K562 (cell line): ENCODE measurements around the gene KCNMB4. TPM values are rescaled to one million over a fixed set of nuclear protein-coding genes. Genes with fewer than 3 reads are reported as not detected.

Source experiments
- ATAC-seq: fragments of 200-7000 bp; cut with Tn5 transposase; 3 replicates; pipeline ENCODE4 v1.9.1; 2020; ENCODE audit warnings: moderate library complexity
- BruUV-seq: library from RNA; stranded (reverse); fragments of 400-500 nt; replicated peaks from 2 replicates; lab custom pipeline; 2021; lab: Mats Ljungman, UMichigan
- CTCF ChIA-PET: fragments of 300-600 bp; formaldehyde crosslinking; extraction: SDS; loops from one replicate; lab custom pipeline; 2021; ENCODE audit warnings: low intra/inter-chr PET ratio; lab: Yijun Ruan, JAX
- POLR2A ChIA-PET: fragments of 300-600, 350-650 bp; sonication (Branson Sonifier 250); formaldehyde crosslinking; extraction: SDS; loops from one replicate; lab custom pipeline; 2021; ENCODE audit warnings: antibody characterized with exemption, inconsistent platforms; lab: Yijun Ruan, JAX
- DNase-seq, 4 experiments: peaks; one replicate each; pipeline versions ENCODE4 v3.0.0 to v3.0.0-alpha.2; 2011 to 2018; ENCODE audit warnings: low spot score in 3 of 4, mixed read lengths in 3 of 4; ENCODE audit errors: extremely low read depth in 1 of 4
- FAIRE-seq: peaks from 2 replicates; lab custom pipeline; 2011; peaks lifted over from hg19 to GRCh38; lab: Jason Lieb, UNC
- H2AFZ ChIP-seq: 2 replicates; pipeline ENCODE4 v1.6.0; 2011; ENCODE audit warnings: low read depth, low read length, control low read depth, inconsistent platforms
- H3K27ac ChIP-seq: fragments of 200-600 bp; 3 replicates; pipeline ENCODE4 v1.8.0; 2011; ENCODE audit warnings: low read depth, mild to moderate bottlenecking, control low read depth, inconsistent platforms, low read length, moderate library complexity, mixed read lengths; ENCODE audit errors: extremely low read depth
- H3K27me3 ChIP-seq, 2 experiments: fragments of 300-600 bp in 1 of 2; 2 replicates in 1 of 2; 3 replicates in 1 of 2; pipeline versions ENCODE4 v1.6.0 to v1.8.0; 2011; ENCODE audit warnings: inconsistent platforms in 2 of 2, low read length in 2 of 2, mild to moderate bottlenecking in 1 of 2, mixed read lengths in 1 of 2, moderate library complexity in 1 of 2; ENCODE audit not compliant: control insufficient read depth in 2 of 2, insufficient read depth in 2 of 2
- H3K36me3 ChIP-seq: fragments of 300-600 bp; 3 replicates; pipeline ENCODE4 v1.8.0; 2011; ENCODE audit warnings: mild to moderate bottlenecking, low read length, inconsistent platforms; ENCODE audit not compliant: control insufficient read depth, insufficient read depth
- H3K4me1 ChIP-seq, 2 experiments: fragments of 200-600 bp in 1 of 2; replicated peaks in 1 of 2; 2 replicates in 1 of 2; 3 replicates in 1 of 2; pipeline versions ENCODE4 v1.5.1 to v1.8.0; 2011; ENCODE audit warnings: inconsistent platforms in 2 of 2, low read length in 2 of 2, mild to moderate bottlenecking in 1 of 2, mixed read lengths in 1 of 2, moderate library complexity in 1 of 2; ENCODE audit not compliant: control insufficient read depth in 2 of 2, insufficient read depth in 2 of 2
- H3K4me2 ChIP-seq: 2 replicates; pipeline ENCODE4 v1.6.1; 2011; ENCODE audit warnings: low read length, control low read depth, inconsistent platforms, mixed read lengths; ENCODE audit not compliant: insufficient read depth
- H3K4me3 ChIP-seq: fragments of 200-600 bp; sonication (generic), shearing (Covaris generic); 2 replicates; pipeline ENCODE4 v1.5.1; 2016; ENCODE audit warnings: control low read depth, inconsistent platforms
- H3K79me2 ChIP-seq: fragments of 200-600 bp; 3 replicates; pipeline ENCODE4 v1.8.0; 2011; ENCODE audit warnings: low read length, inconsistent platforms; ENCODE audit not compliant: control insufficient read depth, insufficient read depth
- H3K9ac ChIP-seq, 2 experiments: 2 replicates each; pipeline versions ENCODE4 v1.6.0 to v1.6.1; 2011; ENCODE audit warnings: low read depth in 2 of 2, low read length in 2 of 2, control low read depth in 1 of 2, inconsistent platforms in 1 of 2, mild to moderate bottlenecking in 1 of 2, mixed read lengths in 1 of 2; ENCODE audit not compliant: insufficient read depth in 1 of 2
- H3K9me1 ChIP-seq: one replicate; pipeline ENCODE4 v1.6.0; 2011; ENCODE audit warnings: inconsistent platforms, mild to moderate bottlenecking, low read length, moderate library complexity; ENCODE audit not compliant: control insufficient read depth, insufficient read depth
- H3K9me3 ChIP-seq: replicated peaks from 2 replicates; pipeline ENCODE4 v1.5.1; 2011; ENCODE audit warnings: low read depth, low read length, inconsistent platforms; ENCODE audit not compliant: control insufficient read depth, insufficient read depth
- H4K20me1 ChIP-seq: replicated peaks from 2 replicates; pipeline ENCODE4 v1.6.1; 2011; ENCODE audit warnings: low read length, inconsistent platforms, mixed read lengths; ENCODE audit not compliant: control insufficient read depth, insufficient read depth
- CHAMP1 ChIP-seq: fragments of 450-650 bp; IDR thresholded peaks from 2 replicates; pipeline ENCODE4 v1.6.1; 2016; ENCODE audit warnings: mild to moderate bottlenecking
- DLX4 ChIP-seq: fragments of 250-450 bp; sonication (Bioruptor Pico); IDR thresholded peaks from 2 replicates; pipeline ENCODE4 v1.6.1; 2021; ENCODE audit warnings: mild to moderate bottlenecking
- ETV6 ChIP-seq, 3 experiments: fragments of 150-350 bp in 1 of 3; sonication (generic) in 1 of 3; formaldehyde crosslinking in 1 of 3; IDR thresholded peaks; 2 replicates each; pipeline versions ENCODE4 v1.6.1 to v1.8.0; 2014 to 2022; ENCODE audit warnings: borderline replicate concordance in 2 of 3, low read depth in 2 of 3, antibody characterized with exemption in 1 of 3, low read length in 1 of 3, mild to moderate bottlenecking in 1 of 3, missing genetic modification reagents in 1 of 3
- HNRNPL ChIP-seq: fragments of 200-400 bp; formaldehyde crosslinking; IDR thresholded peaks from 2 replicates; pipeline ENCODE4 v1.6.1; 2017; ENCODE audit warnings: low read depth, mild to moderate bottlenecking, low read length
- MCM7 ChIP-seq, 2 experiments: fragments of 450-650 bp; IDR thresholded peaks; 2 replicates each; pipeline ENCODE4 v1.6.1; 2016 to 2018
- PTBP1 ChIP-seq: fragments of 200-400 bp; formaldehyde crosslinking; IDR thresholded peaks from 2 replicates; pipeline ENCODE4 v1.6.1; 2017; ENCODE audit warnings: low read depth, low read length
- STAT5B ChIP-seq: fragments of 250-450 bp; sonication (Bioruptor Pico); IDR thresholded peaks from 2 replicates; pipeline ENCODE4 v1.8.0; 2021; ENCODE audit warnings: mild to moderate bottlenecking, inconsistent platforms
- TAF9B ChIP-seq: fragments of 450-650 bp; IDR thresholded peaks from 2 replicates; pipeline ENCODE4 v1.6.1; 2018; ENCODE audit warnings: mild to moderate bottlenecking; ENCODE audit not compliant: partially characterized antibody
- TGIF2 ChIP-seq: sonication (generic); formaldehyde crosslinking; IDR thresholded peaks from 2 replicates; pipeline ENCODE4 v1.8.1; 2022; ENCODE audit warnings: mild to moderate bottlenecking, missing genetic modification reagents, moderate library complexity
- YBX1 ChIP-seq: fragments of 450-650 bp; IDR thresholded peaks from 2 replicates; pipeline ENCODE4 v1.7.1; 2016; ENCODE audit warnings: mild to moderate bottlenecking
- ZNF592 ChIP-seq: fragments of 450-650 bp; IDR thresholded peaks from 2 replicates; pipeline ENCODE4 v1.6.1; 2017; ENCODE audit warnings: antibody characterized with exemption, mild to moderate bottlenecking
- WGBS: fragments of 100-300 bp; shearing (Covaris generic); methylation state at CpG from one replicate; pipeline ENCODE4 v1.1.6; 2016; ENCODE audit warnings: low coverage, mixed read lengths; ENCODE audit not compliant: insufficient coverage; ENCODE audit errors: missing lambda C conversion rate; 5-methylcytosine and 5-hydroxymethylcytosine counted together
- in situ Hi-C: fragments of 300-500 bp; cut with MboI; formaldehyde crosslinking; loops from 4 replicates; pipeline ENCODE4 v1.15.0; 2018; ENCODE audit warnings: inconsistent platforms, mixed read lengths
- intact Hi-C: fragments of 100-400 bp; cut with micrococcal nuclease; formaldehyde crosslinking; loops from 2 replicates; pipeline ENCODE4 v1.14.2; 2022
- polyA plus RNA-seq, 8 experiments: library from polyadenylated mRNA; depleted of rRNA in 4 of 8; stranded (reverse) in 5 of 8; unstranded in 3 of 8; fragments of >200 nt; fragmentation: Nextera tagmentation in 2 of 8; fragmentation: Illumina TruSeq in 1 of 8; extraction: Ambion mirVana in 2 of 8; extraction: Trizol in 1 of 8; gene quantifications; 2 replicates each; pipeline versions ENCODE4 v1.2.1 to v1.2.3, GENCODE V29; 2011 to 2014; ENCODE audit warnings: inconsistent platforms in 1 of 8, missing spikeins in 1 of 8
- total RNA-seq, 7 experiments: library from RNA; depleted of rRNA in 6 of 7; stranded (reverse); fragments of >200 nt in 6 of 7; fragmentation: Illumina TruSeq in 2 of 7; extraction: Trizol in 2 of 7; gene quantifications; 2 replicates each; pipeline versions ENCODE4 v1.2.1 to v1.2.3, GENCODE V29; 2011 to 2021; ENCODE audit warnings: low replicate concordance in 1 of 7

Gene KCNMB4
- total and polyA plus RNA-seq, 9 of the 15 experiments (the other 6 are each of a cell fraction or from before 2014, with no cell fraction given): 0.01 to 0.14 (median 0.06) TPM; not detected in 1

- Histone ChIP-seq H3K36me3 (no peaks in the 10 kb centered on the region), H3K4me2 (no peak overlapping the region), H3K9ac (no peak overlapping the region), H3K9me1 (no peaks in the 10 kb centered on the region), H3K79me2 (no peaks in the 10 kb centered on the region), H3K4me3 (no peak overlapping the region), H2AFZ (no peak overlapping the region), H3K27ac (no peak overlapping the region), H3K4me1 (no peaks in the 10 kb centered on the region), H4K20me1 (no peaks in the 10 kb centered on the region), H3K27me3 (peaks cover 0 to 2% of the 10 kb centered on the region in 2 experiments; a peak in 2 of 5 replicates), H3K9me3 (no peaks in the 10 kb centered on the region)
- POLR2A ChIA-PET: interaction anchor here (1.6 to 1.7 kb wide), 2 partner anchors 10 to 11 kb away, joined by 4 to 5 read pairs; no protein-coding TSS in a partner anchor
- in situ Hi-C loops: no loop called here
- ATAC-seq (no peak), DNase-seq (no peak), FAIRE-seq (no peak)
- no TSS peak for BruUV-seq
- CTCF ChIA-PET: no interaction called here
- 0% methylated on average over 3 of the region's 3 CpGs for WGBS
- intact Hi-C loops: no loop called here
- TF ChIP-seq HNRNPL (no peak), MCM7 (IDR thresholded peaks at IDR 0.05) (no peak), ZNF592 (no peak), YBX1 (no peak), PTBP1 (no peak), ETV6 (IDR thresholded peaks at IDR 0.05; ENCODE audit: borderline replicate concordance in 1 of 2, low read depth in 2 of 2, low read length in 1 of 2) (no peak), ETV6 (CRISPR knock-in tag; IDR thresholded peaks at IDR 0.05; ENCODE audit: borderline replicate concordance) (no peak), DLX4 (CRISPR knock-in tag) (no peak), TGIF2 (CRISPR knock-in tag) (no peak), TAF9B (no peak), STAT5B (no peak), CHAMP1 (no peak)
These were observed 51.0 kb downstream of the KCNMB4 start for GRCh38 chr12:70417121-70417520.
